ENCODE results near the gene COMTD1.

The COMTD1 gene

DNA sequence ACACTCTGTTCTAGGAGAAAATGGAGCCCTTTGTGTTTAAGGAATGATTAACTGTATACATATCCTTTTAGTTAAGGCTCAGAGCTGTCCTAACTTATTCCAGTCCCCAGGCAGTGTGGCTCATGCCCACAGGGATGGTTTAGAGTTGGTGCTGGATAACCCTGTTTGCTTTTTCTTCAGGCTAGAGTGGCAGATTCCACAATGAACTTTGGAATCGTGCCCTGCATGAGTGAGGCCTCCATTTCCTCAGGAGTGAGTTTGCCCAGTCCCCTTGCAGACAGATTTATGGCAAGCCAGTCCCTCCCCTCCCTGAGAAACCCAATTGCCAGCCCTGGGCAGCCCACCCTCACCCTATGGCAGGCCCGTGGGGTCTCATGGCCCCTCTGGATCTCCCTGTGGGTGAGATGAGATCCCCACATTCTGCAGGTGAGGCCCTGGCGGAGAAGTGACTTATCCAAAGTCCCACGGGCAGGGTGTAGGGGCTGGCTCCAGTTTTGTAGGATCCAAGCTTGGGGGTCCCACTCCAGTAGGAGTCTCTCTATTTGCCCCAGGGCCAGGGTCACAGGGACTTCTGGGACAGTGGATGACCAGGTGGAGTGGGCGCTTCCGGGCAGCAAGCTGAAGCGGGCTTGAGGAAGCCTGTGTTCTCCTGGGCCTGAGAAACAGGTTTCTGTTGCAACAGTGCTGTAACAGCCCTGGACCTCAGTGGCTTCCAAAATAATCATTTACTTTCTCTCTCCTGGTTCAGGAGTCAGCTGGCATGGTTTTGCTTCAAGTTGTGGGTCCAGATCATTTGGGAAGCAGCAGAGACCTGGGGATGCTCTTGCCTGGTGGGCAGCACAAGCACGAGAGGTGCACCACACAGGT is 9.0 kb upstream of the COMTD1 start:
- no peak for DNase-seq (ENCODE audit: extremely low read depth, insufficient read length)
- Histone ChIP-seq H3K36me3 (ENCODE audit: control insufficient read depth, insufficient read depth, low read length) (no peaks in the 10 kb centered on the region), H3K27me3 (replicated peaks; ENCODE audit: control insufficient read depth, insufficient read depth, low read length) (no peaks in the 10 kb centered on the region), H3K4me3 (replicated peaks; ENCODE audit: low read depth, low read length) (no peak overlapping the region)
- TF ChIP-seq, protein P1, sequence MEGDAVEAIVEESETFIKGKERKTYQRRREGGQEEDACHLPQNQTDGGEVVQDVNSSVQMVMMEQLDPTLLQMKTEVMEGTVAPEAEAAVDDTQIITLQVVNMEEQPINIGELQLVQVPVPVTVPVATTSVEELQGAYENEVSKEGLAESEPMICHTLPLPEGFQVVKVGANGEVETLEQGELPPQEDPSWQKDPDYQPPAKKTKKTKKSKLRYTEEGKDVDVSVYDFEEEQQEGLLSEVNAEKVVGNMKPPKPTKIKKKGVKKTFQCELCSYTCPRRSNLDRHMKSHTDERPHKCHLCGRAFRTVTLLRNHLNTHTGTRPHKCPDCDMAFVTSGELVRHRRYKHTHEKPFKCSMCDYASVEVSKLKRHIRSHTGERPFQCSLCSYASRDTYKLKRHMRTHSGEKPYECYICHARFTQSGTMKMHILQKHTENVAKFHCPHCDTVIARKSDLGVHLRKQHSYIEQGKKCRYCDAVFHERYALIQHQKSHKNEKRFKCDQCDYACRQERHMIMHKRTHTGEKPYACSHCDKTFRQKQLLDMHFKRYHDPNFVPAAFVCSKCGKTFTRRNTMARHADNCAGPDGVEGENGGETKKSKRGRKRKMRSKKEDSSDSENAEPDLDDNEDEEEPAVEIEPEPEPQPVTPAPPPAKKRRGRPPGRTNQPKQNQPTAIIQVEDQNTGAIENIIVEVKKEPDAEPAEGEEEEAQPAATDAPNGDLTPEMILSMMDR (IDR thresholded peaks at IDR 0.05; ENCODE audit: insufficient read depth, low read length, poor library complexity, severe bottlenecking): no peak

- Histone ChIP-seq H3K4me3 (replicated peaks; ENCODE audit: low read depth, low read length) (no peak overlapping the region), H3K27me3 (replicated peaks; ENCODE audit: control insufficient read depth, insufficient read depth, low read length) (no peaks in the 10 kb centered on the region; the same call in 1 of the 2 replicates), H3K36me3 (ENCODE audit: control insufficient read depth, insufficient read depth, low read length) (no peaks in the 10 kb centered on the region)
- DNase-seq (ENCODE audit: extremely low read depth, insufficient read length): no peak
- TF ChIP-seq, protein P1 (IDR thresholded peaks at IDR 0.05; ENCODE audit: insufficient read depth, low read length, poor library complexity, severe bottlenecking): no peak
Measured at GRCh38 chr10:75243426-75243825, 7.7 kb upstream of the COMTD1 start.

DNA sequence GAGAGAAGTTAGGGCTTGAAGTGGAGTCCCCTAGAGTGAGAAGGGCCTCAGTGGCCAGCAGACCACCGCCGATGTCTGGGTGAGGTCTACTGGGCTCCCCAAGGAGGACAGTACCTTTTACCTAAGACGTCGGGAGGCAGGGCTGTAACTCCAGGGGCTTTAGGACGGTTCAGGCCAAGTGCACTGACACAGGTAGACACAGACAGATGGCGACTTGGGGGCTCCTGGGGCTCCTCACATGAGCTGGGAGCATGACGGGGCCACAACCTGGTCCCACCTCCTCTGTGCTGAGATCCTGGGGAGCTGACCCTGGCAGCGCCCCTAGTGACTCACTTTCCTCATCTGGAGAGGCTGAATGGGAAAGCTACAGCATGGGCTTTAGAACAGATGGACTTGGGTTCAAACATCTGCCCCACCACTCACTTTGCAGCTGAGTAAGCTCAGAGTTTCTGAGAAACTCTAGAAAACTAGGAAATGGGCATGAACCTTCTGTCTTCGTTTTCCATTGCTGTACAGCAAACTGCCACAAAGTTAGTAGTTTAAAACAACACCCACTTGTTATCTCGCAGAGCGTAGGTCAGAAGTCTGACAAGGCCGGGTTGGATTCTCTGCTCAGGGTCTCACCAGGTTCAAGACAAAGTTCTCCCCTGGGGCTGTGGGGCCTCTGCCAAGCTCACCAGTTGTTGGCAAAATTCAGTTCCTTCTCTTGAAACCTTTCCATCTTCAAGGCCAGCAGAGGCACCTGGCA is 4.7 kb upstream of the COMTD1 start:
- TF ChIP-seq, protein P1 (IDR thresholded peaks at IDR 0.05; ENCODE audit: insufficient read depth, low read length, poor library complexity, severe bottlenecking): no peak
- H3K4me3 ChIP-seq (replicated peaks; ENCODE audit: low read depth, low read length): no peak overlapping the region
- no peaks in the 10 kb centered on the region for H3K36me3 ChIP-seq (ENCODE audit: control insufficient read depth, insufficient read depth, low read length)
- no peak for DNase-seq (ENCODE audit: extremely low read depth, insufficient read length)
- H3K27me3 ChIP-seq (replicated peaks; ENCODE audit: control insufficient read depth, insufficient read depth, low read length): no peaks in the 10 kb centered on the region; the same call in 1 of the 2 replicates

DNA sequence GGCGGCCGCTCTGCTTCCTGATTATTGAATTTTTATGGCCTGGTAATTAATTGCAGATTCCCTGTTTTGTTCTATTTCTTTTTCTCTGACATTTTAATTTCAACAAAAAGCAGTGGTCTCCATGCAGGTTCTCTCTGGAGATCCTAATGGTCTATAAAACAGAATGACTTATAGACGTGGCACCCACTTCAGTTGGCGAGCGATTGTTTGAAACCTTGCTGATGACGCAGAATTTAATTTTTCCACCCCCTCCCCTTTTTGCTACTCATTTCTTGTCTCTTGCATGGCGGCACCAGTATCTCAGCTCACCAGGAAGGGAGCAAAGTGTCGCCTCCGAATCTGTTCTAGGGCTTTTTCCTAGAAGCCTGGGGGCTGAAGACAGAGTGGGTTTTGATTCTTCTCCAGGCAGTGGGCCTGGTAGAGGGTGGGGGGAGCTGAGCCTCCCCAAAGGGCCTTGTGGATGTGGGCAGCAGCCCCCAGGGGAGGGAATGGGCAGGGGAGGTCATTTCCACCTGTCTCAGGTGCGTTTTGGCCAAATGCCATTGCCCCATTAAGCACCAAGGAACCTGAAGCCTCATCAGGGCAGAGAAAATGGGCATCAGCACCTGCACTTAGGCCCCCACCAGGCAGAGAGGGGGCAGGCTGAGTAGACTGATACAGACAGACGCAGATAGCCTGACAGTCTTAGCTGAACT is 3.5 kb upstream of the COMTD1 start:
- TF ChIP-seq, protein P1 (IDR thresholded peaks at IDR 0.05; ENCODE audit: insufficient read depth, low read length, poor library complexity, severe bottlenecking): no peak
- no peak overlapping the region for H3K4me3 ChIP-seq (replicated peaks; ENCODE audit: low read depth, low read length)
- H3K27me3 ChIP-seq (replicated peaks; ENCODE audit: control insufficient read depth, insufficient read depth, low read length): no peaks in the 10 kb centered on the region; the same call in 1 of the 2 replicates
- DNase-seq (ENCODE audit: extremely low read depth, insufficient read length): no peak
- no peaks in the 10 kb centered on the region for H3K36me3 ChIP-seq (ENCODE audit: control insufficient read depth, insufficient read depth, low read length)

DNA sequence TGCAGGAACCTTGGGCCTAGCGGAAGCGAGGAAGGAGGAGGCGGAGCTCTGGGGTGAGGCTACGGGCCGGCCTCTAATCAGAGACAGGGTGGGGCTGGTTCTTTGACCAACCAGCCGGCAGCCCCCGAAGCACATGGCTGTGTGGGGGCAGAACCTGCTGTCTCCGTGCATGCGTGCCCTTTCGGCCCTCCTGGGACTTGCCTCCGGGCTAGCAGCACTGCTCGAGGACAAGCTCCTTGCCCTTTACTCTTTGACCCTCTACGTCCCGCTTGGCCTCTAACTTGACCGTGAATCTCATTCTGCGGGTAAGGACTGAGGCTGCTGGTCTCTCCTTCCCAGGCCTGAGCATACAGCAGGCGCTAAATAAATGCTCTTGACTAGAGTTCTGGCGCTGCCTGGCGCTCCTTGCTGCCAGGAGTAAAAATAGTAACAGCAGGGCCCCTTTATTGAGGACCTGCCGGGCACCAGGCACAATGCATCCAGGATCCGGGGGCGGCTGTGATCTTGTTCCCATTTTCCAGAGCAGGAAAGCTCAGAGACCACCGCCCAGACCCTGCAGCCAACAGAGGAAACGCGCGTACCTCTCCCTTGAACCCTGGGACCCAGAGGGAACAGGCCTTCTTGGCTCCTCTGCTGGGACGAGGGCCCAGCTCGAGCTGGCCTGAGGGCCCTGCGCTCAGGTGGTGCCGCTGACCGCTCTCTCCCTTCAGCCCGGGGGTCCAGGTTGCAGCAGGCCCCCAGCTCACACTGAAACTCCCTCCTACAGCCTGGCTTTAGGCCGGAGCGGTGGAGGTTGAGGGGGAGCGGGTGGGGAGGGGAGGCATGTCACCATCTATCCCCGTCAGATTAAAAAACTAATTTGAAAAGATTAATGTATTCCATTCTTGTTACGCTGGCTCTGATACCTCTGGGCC is 2.7 kb upstream of the COMTD1 start:
- Histone ChIP-seq H3K4me3 (replicated peaks; ENCODE audit: low read depth, low read length) (no peak overlapping the region), H3K36me3 (ENCODE audit: control insufficient read depth, insufficient read depth, low read length) (no peaks in the 10 kb centered on the region; the same call in 1 of the 2 replicates), H3K27me3 (replicated peaks; ENCODE audit: control insufficient read depth, insufficient read depth, low read length) (no peaks in the 10 kb centered on the region; the same call in 1 of the 2 replicates)
- TF ChIP-seq, protein P1 (IDR thresholded peaks at IDR 0.05; ENCODE audit: insufficient read depth, low read length, poor library complexity, severe bottlenecking): no peak
- DNase-seq (ENCODE audit: extremely low read depth, insufficient read length): no peak

Measured in GM06990 (cell line).